NOMO-1 (cell line): ENCODE data around the gene HAAO.

Experiments
- DNase-seq, 2 experiments: peaks; one replicate each; lab custom pipeline; 2025; ENCODE audit not compliant: unreplicated experiment in 2 of 2; lab: John Stamatoyannopoulos, UW

Gene HAAO

GRCh38 chr2:42815726-42816125, 23.3 kb upstream of the HAAO start:
- no peak for DNase-seq

- DNase-seq, result peak; percentile 68 to 88
Measured at GRCh38 chr2:42813763-42814162, 21.4 kb upstream of the HAAO start.

- DNase-seq, result peak in 1 of 2 experiments; percentile 23
Measured at GRCh38 chr2:42812899-42813479, 20.6 kb upstream of the HAAO start.

- peak in 1 of 2 experiments; percentile 49 for DNase-seq
Measured at GRCh38 chr2:42810971-42811811, 18.8 kb upstream of the HAAO start.

- peak; percentile 90 to 96 for DNase-seq
Measured at GRCh38 chr2:42810121-42810970, 18.0 kb upstream of the HAAO start.

- peak; percentile 79 to 85 for DNase-seq
Measured at GRCh38 chr2:42809819-42810120, 17.4 kb upstream of the HAAO start.

- DNase-seq, result no peak
Measured at GRCh38 chr2:42809131-42809818, 16.9 kb upstream of the HAAO start.

- no peak for DNase-seq
Measured at GRCh38 chr2:42808301-42808700, 15.9 kb upstream of the HAAO start.

- no peak for DNase-seq
Measured at GRCh38 chr2:42806786-42807185, 14.4 kb upstream of the HAAO start.

- no peak for DNase-seq
Measured at GRCh38 chr2:42804891-42805290, 12.5 kb upstream of the HAAO start.

GRCh38 chr2:42804338-42804737, 12.0 kb upstream of the HAAO start:
- DNase-seq, result peak; percentile 77 to 91

- DNase-seq, result no peak
Measured at GRCh38 chr2:42802150-42802549, 9.8 kb upstream of the HAAO start.

GRCh38 chr2:42801381-42801780, 9.0 kb upstream of the HAAO start:
- no peak for DNase-seq

- no peak for DNase-seq
Measured at GRCh38 chr2:42800981-42801380, 8.6 kb upstream of the HAAO start.

- no peak for DNase-seq
Measured at GRCh38 chr2:42800461-42800962, 8.1 kb upstream of the HAAO start.

GRCh38 chr2:42799881-42800280, 7.5 kb upstream of the HAAO start:
- DNase-seq, result no peak

GRCh38 chr2:42797281-42797680, 4.9 kb upstream of the HAAO start:
- DNase-seq, result no peak

- no peak for DNase-seq
Measured at GRCh38 chr2:42796427-42797248, 4.3 kb upstream of the HAAO start.

GRCh38 chr2:42795841-42796301, 3.5 kb upstream of the HAAO start:
- DNase-seq, result no peak

- DNase-seq, result no peak
Measured at GRCh38 chr2:42795275-42795674, 2.9 kb upstream of the HAAO start.
